GM19351 (cell line): ENCODE results near the gene ETV3L.
A peak's percentile ranks its signal among the peaks of the same experiment; 100 is the strongest.
"Not testable (repeated sequence)": the region's sequence is repeated elsewhere in the genome, so short reads cannot be mapped to it uniquely, and the experiment has no call there.

Source experiments
- ATAC-seq: cut with Tn5 transposase; IDR thresholded peaks from one replicate; pipeline ENCODE4 v1.9.1; 2021; ENCODE audit warnings: mild to moderate bottlenecking, moderate library complexity; ENCODE audit not compliant: unreplicated experiment

Gene ETV3L

DNA sequence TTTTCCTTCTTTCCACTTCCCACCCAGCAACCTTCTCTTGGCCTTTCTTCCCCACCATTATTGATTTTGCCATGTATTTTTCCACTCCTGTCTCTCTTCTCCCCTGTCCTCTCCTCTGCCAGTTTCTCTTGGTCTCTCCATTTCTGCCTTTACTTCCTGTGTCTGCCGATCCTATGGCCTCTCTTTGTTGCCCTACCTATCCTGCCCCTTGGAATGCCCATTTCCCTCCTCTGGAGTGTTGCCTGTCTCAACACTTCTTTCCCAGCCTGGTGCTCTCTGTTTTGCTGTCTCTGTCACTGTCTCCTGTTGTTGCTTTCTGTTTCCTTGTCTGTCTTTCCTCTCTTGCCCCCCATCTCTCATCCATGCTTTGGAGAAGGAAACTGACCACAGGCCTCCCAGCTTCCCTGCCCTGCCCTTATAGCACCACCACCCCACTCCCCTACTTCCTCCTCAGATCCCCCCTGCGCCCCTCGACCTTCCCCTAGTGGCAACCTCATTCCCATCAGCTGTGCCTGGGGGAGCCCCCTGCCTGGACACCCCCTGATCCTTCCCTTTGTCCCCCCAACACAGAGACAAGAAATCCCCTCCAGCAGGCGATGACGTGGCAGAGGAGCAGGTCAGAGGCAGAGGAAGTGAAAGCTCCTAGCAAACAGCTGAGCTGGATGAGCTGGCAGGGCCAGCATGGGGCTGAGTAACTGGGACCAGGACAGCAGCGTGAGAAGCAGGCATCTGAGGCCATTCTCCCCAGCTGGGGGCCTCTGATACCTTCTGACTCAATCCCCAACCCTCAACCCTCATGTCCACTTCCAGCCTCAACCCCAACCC lies 6.6 kb upstream of the ETV3L start:
- peak; percentile 84 for ATAC-seq

DNA sequence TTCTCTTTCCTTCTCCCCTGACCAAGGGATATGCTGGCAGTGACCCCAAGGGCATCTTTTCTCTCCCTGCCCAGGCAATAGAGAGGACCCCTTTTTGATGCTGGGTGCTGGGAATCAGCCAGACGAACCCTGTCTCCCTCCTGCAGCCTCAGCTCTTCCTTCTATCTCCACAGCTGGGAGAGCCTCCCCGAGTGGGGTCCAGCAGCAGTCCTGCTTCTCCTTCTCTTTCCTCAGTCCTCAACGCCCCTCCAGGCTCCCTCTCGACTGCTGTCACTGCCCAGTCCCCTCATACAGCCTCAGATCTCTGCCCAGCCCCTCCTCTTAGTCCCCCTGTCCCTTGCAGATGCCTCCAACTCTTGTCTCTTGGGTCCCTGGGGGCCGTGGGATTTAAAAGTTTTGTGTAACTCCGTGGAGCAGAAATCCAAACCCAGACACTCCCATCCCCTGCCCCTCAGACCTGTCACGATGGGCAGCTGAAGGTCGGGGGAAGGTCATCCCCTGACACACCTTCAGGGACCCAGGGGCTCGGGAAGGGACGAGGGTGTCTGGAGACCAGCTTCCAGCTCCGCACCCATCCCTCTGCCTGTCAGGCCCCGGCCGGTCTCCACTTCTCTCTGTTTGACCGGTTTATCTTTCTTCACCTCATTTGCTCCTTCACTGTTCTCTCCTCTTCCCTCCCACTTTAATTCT lies 5.8 kb upstream of the ETV3L start:
- ATAC-seq: no peak

DNA sequence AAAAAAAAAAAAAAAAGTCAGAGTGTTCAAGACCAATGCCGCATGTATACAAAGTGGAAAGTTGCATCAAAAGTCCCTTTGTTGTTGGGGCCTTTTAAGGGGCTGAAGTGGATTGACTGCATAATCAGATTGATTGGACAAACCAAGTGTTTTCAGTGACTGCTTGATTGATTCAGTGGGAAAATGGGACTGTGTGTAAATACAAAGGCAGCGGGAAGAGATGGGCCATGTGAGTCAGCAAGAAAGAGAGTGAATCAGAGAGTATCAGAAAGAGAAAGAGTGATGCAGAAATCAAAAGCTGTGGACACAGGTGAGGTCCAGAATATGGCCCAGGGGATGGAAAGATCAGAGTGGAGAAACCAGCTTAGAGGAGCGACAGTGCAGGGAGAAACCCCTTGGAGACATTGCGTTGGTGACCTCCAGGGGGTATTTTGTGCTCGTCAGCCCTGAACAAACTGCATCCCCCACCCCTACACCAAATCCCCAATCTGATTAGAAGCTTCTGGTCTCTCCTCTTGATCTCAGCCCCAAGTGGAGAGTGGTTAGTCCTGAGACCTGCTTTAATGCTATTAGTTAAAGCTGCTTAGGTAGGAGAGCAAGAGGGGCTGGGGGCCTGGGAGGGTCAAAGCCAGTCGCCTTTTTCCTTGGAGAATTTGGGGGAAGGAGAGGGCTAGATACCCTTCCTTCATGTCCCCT lies 5.1 kb upstream of the ETV3L start:
- ATAC-seq: no peak

DNA sequence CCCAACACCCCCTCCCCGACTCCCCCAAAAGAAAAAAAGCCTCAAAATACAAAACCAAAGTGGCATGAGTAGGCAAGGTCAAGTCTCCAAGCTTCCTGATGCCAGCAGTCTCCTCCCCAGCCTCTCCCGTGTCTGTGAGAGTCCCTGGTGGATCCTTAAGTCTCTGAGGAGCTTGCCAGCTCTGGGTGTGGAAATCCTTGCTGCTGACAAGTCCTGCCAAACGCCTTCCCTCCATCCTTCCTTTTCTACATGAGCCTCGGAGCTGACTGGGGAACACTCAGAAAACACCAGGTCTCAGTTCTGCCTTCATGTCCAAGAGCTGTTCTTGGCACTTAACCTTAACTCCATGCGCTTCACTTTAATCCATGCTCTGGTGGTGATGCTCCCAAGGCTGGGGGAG lies 3.7 kb upstream of the ETV3L start:
- ATAC-seq: no peak

DNA sequence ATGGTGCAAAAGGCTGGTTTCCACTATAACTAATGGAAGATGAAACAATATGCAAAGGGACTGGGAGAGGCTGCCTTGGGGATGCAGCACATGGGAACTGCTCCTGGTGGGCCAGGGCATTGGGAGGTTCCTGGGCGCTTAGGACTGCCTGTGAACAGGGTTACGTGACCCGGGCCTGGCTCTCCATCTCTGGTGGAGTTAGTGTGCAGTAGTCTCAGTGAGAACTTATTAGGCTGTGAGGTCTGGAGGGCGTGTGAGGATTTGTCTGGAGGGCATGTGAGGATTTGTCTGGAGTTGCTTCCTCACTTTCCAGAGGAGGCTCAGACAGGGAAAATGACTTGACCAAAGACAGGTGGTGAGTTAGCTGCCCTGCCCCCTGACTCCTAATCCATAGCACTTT lies 1.5 kb upstream of the ETV3L start:
- no peak for ATAC-seq

DNA sequence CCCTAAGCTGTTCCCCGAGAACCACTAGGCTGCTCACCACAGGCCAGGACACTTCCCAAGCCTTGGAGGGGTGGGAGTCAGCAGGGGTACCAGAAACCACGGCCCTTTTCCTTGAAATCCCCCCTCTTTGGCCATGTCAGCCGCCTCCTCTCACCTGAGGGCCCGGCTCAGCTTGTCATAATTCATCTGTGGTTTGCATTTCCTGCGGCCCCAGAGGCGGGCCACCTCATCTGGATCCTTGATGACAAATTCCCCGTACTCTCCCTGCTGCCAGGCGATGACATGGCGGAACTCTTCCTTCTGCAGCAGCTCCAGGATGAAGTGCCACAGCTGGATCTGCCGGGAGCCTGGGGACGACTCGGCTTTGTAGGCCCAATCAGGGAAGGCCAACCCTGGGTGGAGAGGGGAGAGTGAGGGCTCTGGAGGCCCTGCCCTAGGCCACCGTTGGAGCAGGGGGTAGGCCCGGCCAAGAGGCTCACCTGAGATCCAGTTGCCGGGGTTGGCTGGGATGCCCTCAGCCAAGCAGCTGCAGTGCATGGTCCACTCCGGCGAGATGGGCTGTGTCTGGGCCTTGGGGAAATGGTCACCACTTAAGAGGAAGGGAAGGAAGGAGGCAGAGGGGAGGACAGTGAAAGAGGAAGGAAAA lies 498 bp downstream of the ETV3L start:
- not testable (repeated sequence) for ATAC-seq

DNA sequence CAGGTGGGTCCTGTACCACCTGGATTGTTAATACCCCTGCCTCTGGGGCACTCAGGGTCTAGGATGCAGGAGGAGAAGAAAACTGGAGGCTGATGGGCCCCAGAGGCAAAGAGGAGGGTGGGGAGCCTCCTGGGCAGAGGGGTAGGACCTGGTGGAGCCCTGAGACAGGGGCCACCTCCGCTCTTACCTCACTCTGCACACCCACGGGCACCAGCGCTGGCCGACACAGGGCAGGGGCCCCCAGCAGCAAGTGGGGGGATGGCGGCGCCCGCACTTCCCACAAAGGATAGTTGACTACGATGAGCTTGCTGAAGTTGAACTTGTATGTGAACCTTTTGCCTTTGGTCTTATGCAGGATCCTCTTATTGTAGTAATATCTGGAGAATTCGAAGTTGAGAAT lies 1.1 kb downstream of the ETV3L start:
- no peak for ATAC-seq

DNA sequence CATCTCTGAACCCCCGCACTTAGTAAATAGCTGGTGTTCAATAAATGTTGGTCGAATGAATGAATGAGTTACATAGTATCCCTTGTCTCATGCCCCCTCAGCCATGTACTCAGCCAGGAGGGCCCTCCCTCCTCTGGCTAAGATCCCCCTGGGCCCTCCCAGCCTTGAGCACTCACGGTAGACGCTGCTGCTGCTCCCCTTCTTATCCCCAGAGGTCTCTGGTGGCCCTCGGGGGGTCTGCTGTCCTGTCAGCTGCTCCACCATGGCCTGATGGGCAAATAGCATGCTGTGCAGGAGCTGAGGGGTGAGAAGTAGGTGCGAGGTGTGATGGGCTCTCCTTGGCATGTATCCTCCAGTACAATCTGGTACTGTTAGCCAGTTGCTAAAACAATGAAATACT lies 1.9 kb downstream of the ETV3L start:
- no peak for ATAC-seq

DNA sequence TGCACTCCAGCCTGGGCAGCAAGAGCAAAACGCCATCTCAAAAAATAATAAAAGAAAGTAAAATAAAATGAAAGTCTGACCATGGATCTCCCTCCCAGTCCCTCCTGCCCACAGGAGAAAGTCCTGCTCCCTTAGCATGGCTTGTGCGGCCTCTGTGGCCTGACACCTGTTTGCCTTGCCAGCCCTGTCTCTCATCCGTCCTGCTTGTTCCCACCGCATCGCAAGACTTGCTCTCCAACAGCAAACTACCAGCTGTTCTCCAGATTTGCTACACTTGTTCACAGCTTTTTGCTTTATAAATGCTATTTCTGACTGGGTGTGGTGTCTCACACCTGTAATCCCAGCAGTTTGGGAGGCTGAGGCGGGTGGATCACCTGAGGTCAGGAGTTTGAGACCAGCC lies 2.7 kb downstream of the ETV3L start:
- no peak for ATAC-seq

DNA sequence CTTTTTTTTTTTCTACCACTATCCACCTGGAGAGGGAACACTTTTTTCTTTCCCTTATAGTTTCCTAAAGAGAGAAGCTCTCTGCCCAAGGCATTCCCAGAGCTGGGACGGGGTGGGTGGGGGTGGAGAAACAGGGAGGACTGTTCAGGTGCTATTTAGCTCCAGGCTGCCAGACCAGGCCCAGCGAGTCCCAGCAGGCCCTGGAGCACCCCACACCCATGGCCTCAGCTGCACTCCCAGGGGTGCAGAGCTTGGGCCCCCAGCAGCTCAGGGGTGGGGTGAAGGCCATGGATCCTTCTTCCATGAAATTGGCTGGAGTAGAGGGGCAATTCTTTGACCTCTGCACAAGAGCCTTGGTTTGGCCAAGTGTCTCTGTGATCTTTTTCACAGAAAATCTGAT lies 4.1 kb downstream of the ETV3L start:
- ATAC-seq: no peak

DNA sequence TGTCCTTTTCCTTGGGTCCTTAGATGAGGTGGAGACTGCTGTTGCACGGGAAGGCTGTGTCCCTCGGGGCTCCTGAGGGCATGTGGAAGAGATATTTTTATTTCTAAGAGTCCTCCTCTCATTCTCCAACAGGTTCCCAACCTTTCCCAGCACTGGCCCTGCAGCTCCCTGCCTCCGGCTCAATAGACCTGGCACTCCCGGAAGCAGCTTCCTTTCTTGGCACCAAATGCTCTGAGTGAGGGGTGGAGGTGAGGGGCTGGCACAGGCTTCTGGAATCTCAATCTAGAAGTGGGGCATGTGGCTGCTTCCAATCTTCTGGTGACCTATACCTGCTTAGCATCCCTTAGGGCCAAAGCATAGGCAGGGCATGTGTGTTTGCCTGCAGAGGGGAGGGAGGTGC lies 4.5 kb downstream of the ETV3L start:
- ATAC-seq: no peak

DNA sequence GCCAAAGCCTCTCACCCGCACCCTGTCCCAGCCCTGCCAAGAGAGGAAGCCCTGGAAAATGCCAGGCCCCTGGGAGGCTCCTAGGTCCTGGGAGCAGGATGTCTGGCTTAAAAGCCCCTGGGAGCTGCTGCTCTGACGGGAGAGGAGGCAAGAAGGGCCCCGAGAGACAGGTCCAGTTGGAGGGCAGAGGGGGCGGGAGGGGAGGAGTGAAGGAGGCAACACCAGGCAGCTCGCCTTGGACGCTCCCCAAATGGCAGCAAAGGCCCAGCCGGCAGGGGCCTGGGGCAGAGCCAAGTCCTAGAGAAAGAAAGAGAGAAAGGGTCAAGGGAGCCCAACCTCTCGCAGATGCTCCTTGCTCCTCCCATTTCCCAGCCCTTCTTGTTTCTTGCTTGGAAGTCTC lies 6.8 kb downstream of the ETV3L start:
- ATAC-seq: no peak

DNA sequence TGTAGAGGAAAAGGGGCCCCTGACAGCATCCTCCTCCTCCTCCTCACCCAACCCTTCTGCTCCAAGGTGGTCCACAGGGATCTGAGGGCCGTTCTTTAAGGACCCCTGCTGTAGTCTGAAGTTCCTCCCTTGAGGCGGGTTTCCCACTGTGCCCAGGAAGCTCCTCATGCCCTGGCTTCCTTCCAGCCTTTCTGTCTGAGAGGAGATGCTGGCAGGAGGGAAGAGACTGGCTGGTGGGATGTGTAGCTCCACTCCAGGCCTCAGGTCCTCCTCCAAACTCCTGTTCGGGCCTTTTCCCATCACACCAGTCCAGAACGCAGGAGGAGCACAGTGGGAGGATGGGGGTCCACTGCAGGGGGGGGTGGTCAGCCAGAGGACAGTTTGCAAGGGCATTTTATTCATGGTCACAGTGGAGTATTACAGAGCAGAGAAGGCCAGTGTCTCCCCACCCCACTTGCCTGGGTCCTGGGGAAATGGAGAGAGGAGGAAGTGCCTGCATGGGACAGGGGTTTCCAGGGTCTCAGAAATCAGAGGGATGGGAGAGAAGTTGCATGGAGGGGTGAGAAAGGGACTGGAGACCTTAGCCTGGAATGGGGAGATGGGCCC lies 7.8 kb downstream of the ETV3L start:
- ATAC-seq: no peak

DNA sequence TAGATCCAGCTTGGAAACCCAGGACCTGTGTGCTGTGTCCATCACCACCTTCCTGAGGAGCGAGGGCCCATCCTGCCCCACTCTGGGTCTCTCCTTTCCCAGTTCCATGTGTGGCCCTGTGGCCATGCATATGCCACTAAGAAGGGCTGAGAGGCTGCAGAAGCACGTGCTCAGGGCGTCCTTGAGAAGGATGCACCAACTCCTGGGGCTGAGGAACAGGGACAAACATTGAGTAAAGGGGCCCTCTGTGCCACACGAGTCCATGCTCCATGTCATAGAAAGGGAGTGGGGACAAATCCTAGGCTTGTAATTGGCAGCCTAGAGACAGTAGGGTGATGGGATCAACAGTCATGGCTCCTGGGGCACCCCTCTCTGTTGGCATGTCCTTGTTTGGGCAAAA lies 8.4 kb downstream of the ETV3L start:
- no peak for ATAC-seq

DNA sequence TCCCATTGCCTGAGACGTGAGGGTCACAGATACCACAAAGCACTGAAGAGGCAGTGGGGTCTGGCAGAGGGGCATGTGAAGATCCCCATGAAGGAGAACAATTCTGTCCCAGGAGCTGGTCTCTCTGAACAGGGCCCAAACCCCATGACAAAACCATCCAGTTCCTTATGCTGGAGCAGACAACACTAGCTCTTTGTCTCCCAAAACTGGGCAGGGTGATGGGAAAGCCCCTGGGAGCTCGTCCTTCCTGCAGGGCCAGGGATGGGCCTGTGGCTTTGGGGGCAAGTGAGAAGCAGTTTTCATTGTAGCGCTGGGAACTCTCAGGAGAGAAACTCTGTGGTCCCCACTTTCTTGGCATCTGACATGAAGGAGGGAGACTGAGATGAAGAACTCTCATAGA lies 8.8 kb downstream of the ETV3L start:
- ATAC-seq: no peak

DNA sequence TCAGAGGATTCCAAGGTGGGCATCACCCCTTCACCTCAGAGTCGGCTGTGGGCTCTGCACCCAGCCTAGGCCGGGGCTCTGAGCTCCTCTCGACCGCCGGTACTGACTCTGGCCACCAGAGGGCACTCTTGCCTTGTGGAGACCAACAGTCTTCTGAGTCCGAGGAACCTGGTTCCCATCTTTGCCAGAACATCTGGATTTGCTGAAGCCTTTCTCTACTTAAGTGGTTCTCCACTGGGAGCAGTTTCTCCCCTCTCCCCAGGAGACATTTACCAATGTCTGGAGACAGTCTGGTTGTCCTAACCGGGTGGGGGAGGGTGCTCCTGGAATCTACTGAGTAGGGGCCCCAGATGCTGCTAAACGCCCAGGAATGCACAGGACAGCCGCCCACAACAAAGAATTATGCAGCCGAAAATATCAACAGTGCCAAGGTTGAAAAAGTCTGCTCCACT lies 9.4 kb downstream of the ETV3L start:
- ATAC-seq: no peak

DNA sequence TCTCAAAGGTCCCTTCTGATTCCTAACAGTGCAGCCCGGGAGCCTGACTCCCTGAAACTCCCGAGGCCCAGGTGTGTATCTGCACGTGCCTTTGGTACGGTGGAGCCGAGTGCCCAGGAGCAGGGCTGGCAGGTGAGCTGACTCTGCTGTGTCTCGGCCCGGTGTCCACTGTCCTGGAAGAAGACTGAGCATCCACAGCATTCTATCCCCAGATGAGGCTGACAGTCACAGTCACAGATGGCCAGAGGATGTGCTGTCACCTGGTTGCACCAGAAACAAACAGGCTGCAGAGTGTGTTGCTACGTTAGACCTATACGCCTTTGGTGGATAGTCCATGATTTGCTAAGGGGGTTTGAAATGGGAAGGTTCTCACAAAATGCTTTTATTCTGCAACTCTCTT lies 9.8 kb downstream of the ETV3L start:
- ATAC-seq: no peak

DNA sequence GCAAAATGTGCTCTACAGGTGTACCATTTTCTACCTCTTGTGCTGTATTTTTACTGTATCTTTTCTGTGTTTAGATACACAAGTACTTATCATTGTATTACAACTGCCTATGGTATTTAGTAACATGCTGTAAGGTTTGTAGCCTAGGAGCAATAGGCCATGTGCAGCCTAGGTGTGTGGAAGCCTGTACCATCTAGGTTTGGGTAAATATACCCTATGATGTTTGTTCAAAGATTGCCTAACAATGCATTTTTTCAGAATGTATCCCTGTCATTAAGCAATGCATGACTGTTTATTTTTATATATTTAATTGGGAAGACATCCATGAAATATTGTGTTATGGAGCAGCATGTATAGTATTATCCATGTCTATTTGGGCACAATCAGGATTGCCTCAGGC lies 11.0 kb downstream of the ETV3L start:
- no peak for ATAC-seq

DNA sequence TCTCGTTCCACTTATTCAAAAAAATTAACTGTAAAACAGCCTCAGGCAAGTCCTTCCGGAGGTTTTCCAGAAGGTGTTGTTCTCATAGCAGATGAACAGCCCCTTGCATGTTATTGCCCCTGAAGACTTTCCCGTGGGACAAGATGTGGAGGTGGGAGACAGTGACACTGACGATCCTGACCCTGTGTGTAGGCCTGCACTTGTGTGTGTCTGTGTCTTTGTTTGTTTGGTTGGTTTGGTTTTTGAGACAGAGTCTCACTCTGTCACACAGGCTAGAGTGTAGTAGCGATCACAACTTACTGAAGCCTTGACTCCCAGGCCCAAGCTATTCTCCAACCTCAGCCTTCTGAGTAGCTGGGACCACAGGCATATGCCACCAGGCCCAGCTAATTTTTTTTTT lies 12.6 kb downstream of the ETV3L start:
- ATAC-seq: no peak

DNA sequence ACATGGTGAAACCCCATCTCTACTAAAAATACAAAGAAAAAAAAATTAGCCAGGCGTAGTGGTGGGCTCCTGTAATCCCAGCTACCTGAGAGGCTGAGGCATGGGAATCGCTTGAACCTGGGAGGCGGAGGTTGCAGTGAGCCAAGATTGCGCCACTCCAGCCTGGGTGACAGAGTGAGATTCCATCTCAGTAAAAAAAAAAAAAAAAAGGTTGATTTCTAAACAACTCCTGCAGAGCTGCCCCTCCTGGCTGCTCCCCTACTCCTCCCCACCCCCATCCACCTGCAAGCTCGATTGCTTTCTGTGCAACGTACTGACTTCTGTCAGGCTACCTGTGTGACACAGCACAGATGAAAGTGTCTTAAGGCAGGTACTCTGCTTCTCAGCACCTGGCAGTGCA lies 13.3 kb downstream of the ETV3L start:
- no peak for ATAC-seq

DNA sequence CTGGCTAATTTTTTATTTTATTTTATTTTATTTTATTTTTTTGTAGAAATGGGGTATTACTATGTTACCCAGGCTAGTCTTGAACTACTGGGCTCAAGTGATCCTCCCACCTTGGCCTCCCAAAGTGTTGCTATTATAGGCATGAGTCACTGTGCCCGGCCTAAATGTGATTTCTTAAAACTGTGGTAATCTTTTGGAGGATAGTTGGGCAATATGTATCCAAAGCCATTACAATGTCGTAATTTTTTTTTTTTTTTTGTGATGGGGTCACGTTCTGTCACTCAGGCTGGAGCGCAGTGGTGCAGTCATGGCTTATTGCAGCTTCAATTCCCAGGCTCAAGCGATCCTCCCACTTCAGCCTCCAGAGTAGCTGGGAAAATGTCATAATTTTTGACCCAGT lies 14.2 kb downstream of the ETV3L start:
- ATAC-seq: no peak
